Measurements from ENCODE around the gene OR4A15.
A peak's percentile ranks its signal among the peaks of the same experiment; 100 is the strongest.

Gene OR4A15

GRCh38 chr11:55349032-55349431 is 18.7 kb upstream of the OR4A15 start:
- no peak for TF ChIP-seq CTCF (conservative IDR thresholded peaks at IDR 0.05; ENCODE audit: low read depth, low read length)
- Histone ChIP-seq H3K27ac (no peak overlapping the region), H2AFZ (ENCODE audit: low read depth) (no peak overlapping the region), H3K4me1 (ENCODE audit: low read depth, poor library complexity, severe bottlenecking) (no peaks in the 10 kb centered on the region), H3K9ac (no peak overlapping the region), H3K4me3 (IDR thresholded peaks at IDR 0.05; ENCODE audit: insufficient read depth, low read depth, low read length) (no peak overlapping the region), H4K20me1 (ENCODE audit: insufficient read depth) (no peaks in the 10 kb centered on the region), H3K27me3 (ENCODE audit: insufficient read depth, low read depth) (no peaks in the 10 kb centered on the region), H3K36me3 (ENCODE audit: insufficient read depth) (no peaks in the 10 kb centered on the region), H3K79me2 (ENCODE audit: insufficient read depth, low read depth) (no peaks in the 10 kb centered on the region), H3K4me2 (no peak overlapping the region)

- H4K20me1 ChIP-seq (ENCODE audit: insufficient read depth), result no peaks in the 10 kb centered on the region
- no peak overlapping the region for H3K4me2 ChIP-seq
- no peaks in the 10 kb centered on the region for H3K27me3 ChIP-seq (ENCODE audit: insufficient read depth, low read depth)
- TF ChIP-seq CTCF (conservative IDR thresholded peaks at IDR 0.05; ENCODE audit: low read depth, low read length), result peak; percentile 48
- no peak overlapping the region for H3K4me3 ChIP-seq (IDR thresholded peaks at IDR 0.05; ENCODE audit: insufficient read depth, low read depth, low read length)
- no peaks in the 10 kb centered on the region for H3K79me2 ChIP-seq (ENCODE audit: insufficient read depth, low read depth)
- H3K9ac ChIP-seq, result no peak overlapping the region
- no peaks in the 10 kb centered on the region for H3K4me1 ChIP-seq (ENCODE audit: low read depth, poor library complexity, severe bottlenecking)
- H3K36me3 ChIP-seq (ENCODE audit: insufficient read depth), result no peaks in the 10 kb centered on the region
- no peak overlapping the region; the same call in 1 of the 2 replicates for H2AFZ ChIP-seq (ENCODE audit: low read depth)
- no peak overlapping the region for H3K27ac ChIP-seq
These were observed 10.1 kb upstream of the OR4A15 start for GRCh38 chr11:55357560-55358184.

GRCh38 chr11:55401011-55401410 is 33.2 kb downstream of the OR4A15 start:
- Histone ChIP-seq H3K36me3 (ENCODE audit: insufficient read depth) (no peaks in the 10 kb centered on the region), H3K4me1 (ENCODE audit: low read depth, poor library complexity, severe bottlenecking) (no peaks in the 10 kb centered on the region), H3K4me3 (IDR thresholded peaks at IDR 0.05; ENCODE audit: insufficient read depth, low read depth, low read length) (no peak overlapping the region), H3K27ac (no peak overlapping the region), H3K79me2 (ENCODE audit: insufficient read depth, low read depth) (no peaks in the 10 kb centered on the region), H4K20me1 (ENCODE audit: insufficient read depth) (no peaks in the 10 kb centered on the region), H2AFZ (ENCODE audit: low read depth) (no peak overlapping the region), H3K9ac (no peak overlapping the region), H3K4me2 (no peak overlapping the region), H3K27me3 (ENCODE audit: insufficient read depth, low read depth) (no peaks in the 10 kb centered on the region)
- TF ChIP-seq CTCF (conservative IDR thresholded peaks at IDR 0.05; ENCODE audit: low read depth, low read length), result no peak

Measured in KMS-11 (cell line).